ENCODE measurements around the gene C3orf52.
"Not testable (repeated sequence)": the region's sequence is repeated elsewhere in the genome, so short reads cannot be mapped to it uniquely, and the experiment has no call there.

The C3orf52 gene, protein sequence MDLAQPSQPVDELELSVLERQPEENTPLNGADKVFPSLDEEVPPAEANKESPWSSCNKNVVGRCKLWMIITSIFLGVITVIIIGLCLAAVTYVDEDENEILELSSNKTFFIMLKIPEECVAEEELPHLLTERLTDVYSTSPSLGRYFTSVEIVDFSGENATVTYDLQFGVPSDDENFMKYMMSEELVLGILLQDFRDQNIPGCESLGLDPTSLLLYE

GRCh38 chr3:112086076-112086854 lies at the start of gene C3orf52:
TSS of gene C3orf52 (plus strand) at chr3:112086389. CDS start at chr3:112086408, 19 bp downstream.
- DNase-seq (ENCODE audit: low read depth): no peak

DNA sequence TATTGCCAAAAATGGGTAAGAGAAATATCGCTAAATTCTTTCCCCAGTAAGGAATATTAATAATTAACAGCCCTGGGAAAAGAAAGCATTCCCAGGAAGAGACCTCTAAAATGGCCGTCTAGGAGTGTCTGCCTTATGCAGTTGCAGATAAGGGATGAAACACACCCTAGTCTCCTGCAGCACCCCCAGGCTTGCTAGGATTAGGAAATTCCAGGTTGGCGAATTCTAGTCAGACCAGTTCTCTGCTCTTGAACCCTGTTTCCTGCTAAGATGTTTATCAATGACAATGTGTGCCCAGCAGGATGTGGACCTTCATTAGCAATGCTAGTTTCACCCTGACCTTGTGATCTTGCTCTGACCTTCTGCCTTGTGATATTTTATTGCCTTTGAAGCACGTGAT lies 49.0 kb upstream of the C3orf52 start:
- DNase-seq (ENCODE audit: low read depth): not testable (repeated sequence)

DNA sequence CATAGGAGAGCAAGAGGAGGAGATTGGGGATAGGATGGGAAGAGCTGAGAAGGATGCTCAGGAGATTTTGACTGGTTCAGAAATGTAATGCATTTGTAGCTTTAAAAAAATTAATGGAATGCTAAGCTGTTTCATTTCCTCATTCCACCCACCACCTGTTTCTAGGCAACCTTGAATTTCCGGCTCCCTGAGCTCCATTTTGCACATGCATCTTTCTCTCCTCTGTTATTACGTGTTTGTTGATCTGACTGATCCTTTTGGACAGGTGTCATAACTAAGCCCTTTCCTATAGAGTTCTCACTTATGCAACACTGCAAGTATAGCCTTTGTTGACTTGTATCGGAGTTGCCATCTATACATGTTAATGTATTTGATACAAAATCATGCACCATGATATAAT lies 47.3 kb upstream of the C3orf52 start:
- DNase-seq (ENCODE audit: low read depth): no peak

GRCh38 chr3:112041321-112041720 lies 44.9 kb upstream of the C3orf52 start:
- no peak for DNase-seq (ENCODE audit: low read depth)

- no peak for DNase-seq (ENCODE audit: low read depth)
These were observed 43.3 kb upstream of the C3orf52 start for GRCh38 chr3:112042842-112043280.

GRCh38 chr3:112043621-112044201 lies 42.5 kb upstream of the C3orf52 start:
- peak; percentile 32 for DNase-seq (ENCODE audit: low read depth)

DNA sequence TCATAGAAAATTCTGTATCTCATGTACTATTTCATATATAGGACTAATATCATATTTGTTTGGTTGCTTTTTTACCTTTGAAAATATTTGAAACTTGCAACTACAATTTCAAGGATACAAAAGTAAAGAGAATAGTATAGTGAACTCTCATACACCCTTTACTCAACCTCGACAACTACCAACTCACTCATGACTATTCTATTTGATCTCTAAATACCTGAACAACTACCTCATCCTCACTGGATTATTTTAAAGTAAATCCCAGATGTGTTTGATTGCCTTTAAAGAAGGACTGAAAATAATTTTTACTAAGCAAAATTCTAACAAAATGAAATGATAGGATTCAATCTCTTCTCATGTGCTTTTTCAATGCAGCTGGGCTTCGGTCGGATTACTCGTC lies 39.6 kb upstream of the C3orf52 start:
- no peak for DNase-seq (ENCODE audit: low read depth)

GRCh38 chr3:112047264-112047663 lies 38.9 kb upstream of the C3orf52 start:
- no peak for DNase-seq (ENCODE audit: low read depth)

DNA sequence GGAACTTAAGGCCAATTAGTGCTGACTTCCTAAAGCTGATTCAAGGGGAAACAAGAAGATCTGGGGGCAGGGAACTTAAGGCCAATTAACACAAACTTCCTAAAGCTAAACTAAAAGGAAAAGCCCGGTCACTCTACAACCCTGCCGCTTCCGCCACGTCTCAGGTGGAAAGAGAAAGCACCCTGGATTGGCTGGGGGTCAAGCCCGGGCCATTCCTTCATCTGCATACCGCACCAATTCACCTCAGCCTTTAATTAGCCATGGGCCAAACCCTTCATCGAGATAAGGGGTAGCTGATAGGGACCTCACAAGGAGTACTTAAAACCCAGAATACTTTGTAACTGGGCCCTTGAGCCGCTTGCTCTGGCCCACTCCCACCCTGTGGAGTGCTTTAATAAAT lies 37.3 kb upstream of the C3orf52 start:
- no peak for DNase-seq (ENCODE audit: low read depth)

- no peak for DNase-seq (ENCODE audit: low read depth)
These were observed 33.0 kb upstream of the C3orf52 start for GRCh38 chr3:112053229-112053628.

- DNase-seq (ENCODE audit: low read depth): peak; percentile 10
These were observed 29.7 kb upstream of the C3orf52 start for GRCh38 chr3:112056451-112056929.

DNA sequence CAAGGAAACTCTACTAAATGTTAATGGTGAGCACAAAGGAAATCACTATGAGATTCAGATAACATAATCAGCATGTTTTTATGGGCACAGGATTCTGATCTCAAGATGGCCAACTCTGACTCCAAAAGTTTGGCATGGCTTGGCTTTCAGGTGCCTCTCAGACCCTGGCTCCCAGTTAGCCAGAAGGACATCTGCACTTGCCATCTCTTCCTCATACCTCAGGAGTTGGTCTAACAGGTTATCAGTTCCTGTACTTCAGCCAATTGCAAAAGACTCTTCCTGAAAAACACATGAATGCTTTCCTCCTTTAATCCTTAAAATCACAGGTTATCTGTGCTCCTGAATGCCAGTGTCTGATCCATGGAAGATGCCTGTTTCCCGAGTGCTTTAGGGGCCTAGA lies 26.7 kb upstream of the C3orf52 start:
- no peak for DNase-seq (ENCODE audit: low read depth)

DNA sequence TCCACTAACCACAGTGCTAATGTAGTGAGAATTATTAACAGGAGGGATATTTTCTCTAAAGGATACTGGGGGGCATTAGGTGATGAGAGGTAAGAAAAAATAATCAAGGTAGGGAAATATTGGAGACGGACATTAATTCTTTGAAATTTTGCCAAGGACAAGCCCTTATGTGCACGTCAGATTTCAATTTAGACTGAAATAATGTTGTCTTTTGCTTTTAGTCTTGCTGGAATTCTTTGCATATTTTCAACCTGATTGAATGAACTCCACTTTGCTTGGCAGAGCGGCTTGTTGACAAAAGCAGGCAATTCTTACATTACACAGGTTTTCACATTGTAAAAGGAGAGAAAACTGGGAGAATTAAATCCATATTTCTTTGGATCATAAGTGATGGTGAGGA lies 25.0 kb upstream of the C3orf52 start:
- no peak for DNase-seq (ENCODE audit: low read depth)

DNA sequence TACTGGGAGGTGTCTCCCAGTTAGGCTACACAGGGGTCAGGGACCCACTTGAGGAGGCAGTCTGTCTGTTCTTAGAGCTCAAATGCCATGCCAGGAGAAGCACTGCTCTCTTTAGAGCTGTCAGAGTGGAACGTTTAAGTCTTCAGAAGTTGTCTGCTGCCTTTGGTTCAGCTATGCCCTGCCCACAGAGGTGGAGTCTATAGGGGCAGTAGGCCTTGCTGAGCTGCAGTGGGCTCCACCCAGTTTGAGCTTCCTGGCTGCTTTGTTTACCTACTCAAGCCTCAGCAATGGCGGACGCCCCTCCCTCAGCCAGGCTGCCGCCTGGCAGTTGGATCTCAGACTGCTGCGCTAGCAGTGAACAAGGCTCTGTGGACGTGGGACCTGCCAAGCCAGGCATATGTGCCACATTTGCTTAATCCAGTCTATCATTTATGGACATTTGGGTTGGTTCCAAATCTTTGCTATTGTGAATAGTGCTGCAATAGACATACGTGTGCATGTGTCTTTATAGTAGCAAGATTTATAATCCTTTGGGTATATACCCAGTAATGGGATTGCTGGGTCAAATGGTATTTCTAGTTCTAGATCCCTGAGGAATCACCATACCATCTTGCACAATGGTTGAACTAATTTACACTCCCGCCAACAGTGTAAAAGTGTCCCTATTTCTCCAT lies 13.7 kb upstream of the C3orf52 start:
- not testable (repeated sequence) for DNase-seq (ENCODE audit: low read depth)

DNA sequence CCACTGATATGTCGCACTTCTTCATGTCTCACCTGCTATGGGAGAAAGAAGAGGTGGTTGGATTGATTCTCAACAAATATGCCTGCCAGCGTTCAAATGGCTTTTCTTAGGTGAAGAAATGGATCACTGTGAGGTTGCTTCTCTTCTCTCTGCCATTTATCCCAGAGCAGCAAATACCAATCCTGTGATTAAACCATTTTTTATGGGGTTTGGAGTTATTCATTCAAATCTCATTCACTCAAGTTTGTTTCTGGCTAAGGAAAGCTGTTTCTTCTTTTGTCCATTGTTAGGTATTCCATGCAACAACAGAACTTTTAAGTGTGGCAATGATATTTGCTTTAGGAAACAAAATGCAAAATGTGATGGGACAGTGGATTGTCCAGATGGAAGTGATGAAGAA lies 12.2 kb upstream of the C3orf52 start:
- no peak for DNase-seq (ENCODE audit: low read depth)

GRCh38 chr3:112074616-112075497 lies 11.3 kb upstream of the C3orf52 start:
- peak; percentile 48 for DNase-seq (ENCODE audit: low read depth)

DNA sequence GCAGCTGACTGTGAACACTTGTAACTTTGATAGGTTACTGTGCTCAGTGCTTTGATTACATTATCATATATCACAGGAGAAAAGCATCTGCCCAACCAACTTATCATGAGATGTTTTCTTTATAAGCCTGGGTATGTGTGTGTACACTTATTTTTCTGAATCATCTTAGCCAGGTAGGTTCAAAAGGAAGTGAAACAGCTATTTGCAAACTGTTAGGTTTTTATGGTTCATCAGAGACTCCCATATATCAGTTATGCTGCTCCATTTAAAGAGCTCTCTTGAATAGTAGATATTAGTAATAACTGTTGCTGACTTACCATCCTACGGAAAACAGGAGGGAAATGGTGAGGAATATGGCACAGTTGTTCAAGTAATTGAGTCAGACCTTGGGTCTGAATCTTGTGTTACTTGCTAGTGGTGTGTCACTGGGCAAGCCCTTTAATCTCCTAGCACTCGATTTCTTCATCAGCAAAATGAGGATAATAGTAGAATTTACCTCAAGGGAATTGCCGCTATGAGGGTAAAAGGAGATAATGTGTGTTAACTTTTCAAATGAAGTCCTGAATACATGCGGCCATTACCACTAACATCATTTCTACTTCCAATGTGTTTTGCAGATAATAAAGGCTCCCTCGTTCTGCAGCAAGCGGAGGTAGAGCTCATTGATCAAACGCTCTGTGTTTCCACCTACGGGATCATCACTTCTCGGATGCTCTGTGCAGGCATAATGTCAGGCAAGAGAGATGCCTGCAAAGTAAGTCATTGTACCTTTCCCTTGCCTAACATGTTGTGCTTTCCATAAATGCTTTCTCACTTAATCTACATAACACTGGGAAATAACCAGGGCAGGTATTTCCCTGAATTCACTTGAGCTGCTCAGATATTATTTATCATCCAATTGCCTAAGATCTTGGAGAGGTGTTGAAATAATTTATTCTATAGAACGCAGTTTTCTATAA lies 7.8 kb upstream of the C3orf52 start:
- DNase-seq (ENCODE audit: low read depth): no peak

- DNase-seq (ENCODE audit: low read depth): no peak
These were observed 3.0 kb upstream of the C3orf52 start for GRCh38 chr3:112083239-112083638.

DNA sequence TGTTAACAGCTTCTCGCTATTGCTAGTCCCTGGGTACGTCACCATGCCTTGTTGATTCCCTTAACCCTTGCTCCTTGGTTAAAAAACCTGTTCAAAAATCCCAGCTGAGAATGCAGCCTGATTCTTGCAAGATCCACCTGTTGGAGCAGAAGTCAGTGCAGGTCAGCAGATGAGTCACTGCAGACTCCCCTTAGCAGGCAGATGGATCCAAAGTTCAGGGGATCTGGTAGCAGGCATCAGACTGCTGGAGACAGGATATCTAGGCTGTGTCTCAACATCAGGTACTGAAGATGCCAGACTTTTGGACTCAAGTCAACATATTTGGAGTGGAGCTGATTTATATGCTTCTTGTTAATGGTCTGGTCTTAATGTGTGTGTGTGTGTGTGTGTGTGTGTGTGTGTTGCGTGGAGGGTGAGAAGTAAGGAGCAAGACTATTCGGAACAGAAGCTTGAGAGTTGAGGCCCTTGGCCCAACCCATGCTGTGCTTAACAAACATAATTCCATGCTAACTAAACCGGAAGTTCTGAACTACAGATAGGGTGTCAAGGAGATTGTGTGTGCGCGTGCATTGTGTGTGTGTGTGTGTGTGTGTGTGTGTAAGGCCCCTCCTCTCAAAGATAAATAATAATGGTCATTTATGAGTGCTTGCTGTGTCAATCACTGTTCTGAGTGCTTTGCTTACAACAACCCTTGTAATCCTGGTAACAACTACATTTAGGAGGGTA lies 1.0 kb upstream of the C3orf52 start:
- no peak for DNase-seq (ENCODE audit: low read depth)

GRCh38 chr3:112085735-112086075 lies 484 bp upstream of the C3orf52 start:
- no peak for DNase-seq (ENCODE audit: low read depth)

All from GM04504 (cell line).